GM12865 (cell line): ENCODE results near the gene MIXL1.
A peak's percentile ranks its signal among the peaks of the same experiment; 100 is the strongest.

ENCODE experiments used
- DNase-seq: peaks from one replicate; pipeline ENCODE4 v3.0.0; 2010; ENCODE audit warnings: low read depth
- H3K4me3 ChIP-seq: 2 replicates; pipeline ENCODE4 v1.5.1; 2011; ENCODE audit warnings: mild to moderate bottlenecking, low read depth, low read length, control low read depth
- TF ChIP-seq, protein P1 (sequence below): IDR thresholded peaks from 2 replicates; pipeline ENCODE4 v1.5.1; 2011; ENCODE audit warnings: low read length, control low read depth, low read depth, inconsistent platforms; ENCODE audit not compliant: insufficient read depth; ENCODE audit errors: missing control alignments

Gene MIXL1

DNA sequence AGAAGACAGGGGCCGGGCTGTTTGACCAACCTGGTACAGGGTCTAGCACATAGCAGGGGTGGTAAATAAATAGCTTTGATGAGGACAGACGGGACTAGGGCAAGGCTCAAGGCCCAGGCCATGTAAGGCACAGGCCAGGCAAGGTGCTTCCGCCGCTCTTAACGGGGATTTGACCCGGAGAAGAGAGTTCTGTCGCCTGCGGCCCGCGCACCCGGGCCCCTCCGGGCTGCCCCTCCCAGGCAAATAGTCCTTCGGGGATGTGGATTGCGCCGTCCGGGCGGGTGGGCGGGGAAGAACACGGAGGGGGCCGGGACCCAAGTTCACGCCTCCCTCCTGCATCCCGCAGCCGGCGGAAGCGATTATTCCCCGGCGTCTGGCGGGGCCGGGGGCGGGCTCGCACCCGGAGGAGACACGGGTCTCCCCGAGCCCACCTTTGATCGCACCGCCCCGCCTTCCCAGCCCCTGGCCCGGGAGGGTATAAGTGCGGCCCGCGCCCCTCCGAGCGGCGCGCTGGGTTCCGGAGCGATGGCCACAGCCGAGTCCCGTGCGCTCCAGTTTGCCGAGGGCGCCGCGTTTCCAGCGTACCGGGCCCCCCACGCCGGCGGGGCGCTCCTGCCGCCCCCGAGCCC is at the start of gene MIXL1:
TSS of gene MIXL1 (plus strand) at position 508 of the 629 bp plus-strand sequence. CDS start at position 526, 18 bp downstream.
- TF ChIP-seq, protein P1, sequence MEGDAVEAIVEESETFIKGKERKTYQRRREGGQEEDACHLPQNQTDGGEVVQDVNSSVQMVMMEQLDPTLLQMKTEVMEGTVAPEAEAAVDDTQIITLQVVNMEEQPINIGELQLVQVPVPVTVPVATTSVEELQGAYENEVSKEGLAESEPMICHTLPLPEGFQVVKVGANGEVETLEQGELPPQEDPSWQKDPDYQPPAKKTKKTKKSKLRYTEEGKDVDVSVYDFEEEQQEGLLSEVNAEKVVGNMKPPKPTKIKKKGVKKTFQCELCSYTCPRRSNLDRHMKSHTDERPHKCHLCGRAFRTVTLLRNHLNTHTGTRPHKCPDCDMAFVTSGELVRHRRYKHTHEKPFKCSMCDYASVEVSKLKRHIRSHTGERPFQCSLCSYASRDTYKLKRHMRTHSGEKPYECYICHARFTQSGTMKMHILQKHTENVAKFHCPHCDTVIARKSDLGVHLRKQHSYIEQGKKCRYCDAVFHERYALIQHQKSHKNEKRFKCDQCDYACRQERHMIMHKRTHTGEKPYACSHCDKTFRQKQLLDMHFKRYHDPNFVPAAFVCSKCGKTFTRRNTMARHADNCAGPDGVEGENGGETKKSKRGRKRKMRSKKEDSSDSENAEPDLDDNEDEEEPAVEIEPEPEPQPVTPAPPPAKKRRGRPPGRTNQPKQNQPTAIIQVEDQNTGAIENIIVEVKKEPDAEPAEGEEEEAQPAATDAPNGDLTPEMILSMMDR: no peak
- H3K4me3 ChIP-seq: peak within 1 kb of the TSS; percentile 82
- DNase-seq: peak; percentile 18

DNA sequence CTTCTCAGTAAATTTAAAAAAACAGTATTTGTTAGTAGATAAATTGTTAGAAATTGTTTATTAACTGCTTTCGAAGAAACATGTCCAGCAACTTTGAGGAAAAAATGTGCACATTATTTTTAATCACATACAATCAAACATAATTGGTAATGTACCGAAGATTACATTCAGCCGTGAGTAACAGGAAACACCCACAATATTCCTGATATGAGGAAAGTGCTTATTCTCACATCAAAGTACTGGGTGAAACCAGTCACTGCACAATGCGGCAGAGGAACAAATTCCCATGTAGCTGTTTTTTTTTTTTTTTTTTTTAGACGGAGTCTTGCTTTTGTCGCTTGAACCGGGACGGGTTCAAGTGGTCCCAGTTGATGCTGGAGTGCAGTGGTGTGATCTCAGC is 46.6 kb upstream of the MIXL1 start:
- no peak for DNase-seq
- TF ChIP-seq, protein P1: no peak
- H3K4me3 ChIP-seq: no peak overlapping the region

DNA sequence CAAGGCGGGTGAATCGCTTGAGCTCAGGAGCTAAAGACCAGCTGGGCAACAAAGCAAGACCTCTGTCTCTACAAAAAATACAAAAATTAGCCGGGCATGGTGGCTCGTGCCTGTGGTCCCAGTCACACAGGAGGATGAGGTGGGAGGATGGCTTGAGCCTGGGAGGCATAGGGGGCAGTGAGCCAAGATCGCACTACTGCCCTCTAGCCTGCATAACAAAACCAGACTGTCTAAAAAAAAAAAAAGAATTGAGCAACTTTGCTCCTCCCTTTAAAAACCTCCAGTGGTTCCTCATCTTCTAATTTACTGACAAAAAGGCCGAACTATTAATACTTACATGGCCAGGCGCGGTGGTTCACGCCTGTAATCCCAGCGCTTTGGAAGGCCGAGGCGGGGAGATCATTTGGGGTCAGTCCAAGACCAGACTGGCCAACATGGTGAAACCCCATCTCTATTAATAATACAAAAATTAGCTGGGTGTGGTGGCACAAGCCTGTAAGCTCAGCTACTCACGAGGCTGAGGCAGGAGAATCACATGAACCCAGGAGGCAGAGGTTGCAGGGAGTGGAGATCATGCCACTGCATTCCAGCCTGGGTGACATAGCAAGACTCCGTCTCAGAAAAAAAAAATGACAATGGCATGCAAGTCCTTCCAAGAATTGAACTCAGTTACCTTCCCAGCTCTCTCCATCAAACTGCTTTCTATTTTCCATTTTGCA is 41.3 kb upstream of the MIXL1 start:
- DNase-seq: peak; percentile 48
- TF ChIP-seq, protein P1: peak; percentile 18
- H3K4me3 ChIP-seq: no peak overlapping the region

DNA sequence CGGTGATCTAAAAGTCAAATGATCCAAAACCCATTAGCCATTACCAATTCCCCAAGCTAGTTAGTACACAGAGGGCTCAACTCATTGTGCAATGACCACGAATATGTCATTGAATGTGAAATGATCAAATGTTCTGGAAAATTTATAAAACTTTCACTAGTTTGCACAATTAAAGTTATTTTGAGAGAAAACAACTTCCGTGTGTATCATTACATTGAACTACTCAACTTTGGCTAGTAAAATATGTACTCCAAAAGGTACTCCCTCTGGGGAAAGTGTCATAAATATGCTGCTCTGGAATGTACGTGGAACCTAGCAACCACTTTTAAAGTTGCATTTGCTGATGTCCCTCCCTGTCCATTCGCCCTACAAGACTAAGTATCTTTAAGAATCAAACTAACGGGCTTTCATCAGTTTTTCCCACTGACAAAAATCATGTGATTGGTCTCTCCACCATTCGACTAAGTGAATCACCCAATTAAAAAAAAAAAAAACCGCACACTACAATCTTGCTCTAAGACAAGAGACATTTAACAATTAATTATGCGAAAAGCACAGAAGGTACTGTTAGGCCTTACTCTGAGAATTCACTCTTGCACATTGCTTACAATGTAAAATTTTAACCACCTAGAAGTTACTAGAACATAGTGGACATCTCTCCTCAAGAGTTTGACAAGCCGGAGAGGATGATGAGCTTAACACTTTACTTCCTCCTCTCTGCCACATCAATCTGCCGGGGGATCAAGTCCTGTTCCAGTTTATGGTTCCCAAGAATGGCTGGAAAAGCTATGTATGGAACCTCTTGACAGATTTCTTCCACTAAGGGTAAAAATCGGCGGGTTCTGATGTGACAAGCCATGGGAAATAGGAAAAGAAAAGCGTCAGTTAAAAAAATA is 38.1 kb upstream of the MIXL1 start:
- DNase-seq: no peak
- peak overlapping the region; percentile 64 for H3K4me3 ChIP-seq
- TF ChIP-seq, protein P1: no peak

DNA sequence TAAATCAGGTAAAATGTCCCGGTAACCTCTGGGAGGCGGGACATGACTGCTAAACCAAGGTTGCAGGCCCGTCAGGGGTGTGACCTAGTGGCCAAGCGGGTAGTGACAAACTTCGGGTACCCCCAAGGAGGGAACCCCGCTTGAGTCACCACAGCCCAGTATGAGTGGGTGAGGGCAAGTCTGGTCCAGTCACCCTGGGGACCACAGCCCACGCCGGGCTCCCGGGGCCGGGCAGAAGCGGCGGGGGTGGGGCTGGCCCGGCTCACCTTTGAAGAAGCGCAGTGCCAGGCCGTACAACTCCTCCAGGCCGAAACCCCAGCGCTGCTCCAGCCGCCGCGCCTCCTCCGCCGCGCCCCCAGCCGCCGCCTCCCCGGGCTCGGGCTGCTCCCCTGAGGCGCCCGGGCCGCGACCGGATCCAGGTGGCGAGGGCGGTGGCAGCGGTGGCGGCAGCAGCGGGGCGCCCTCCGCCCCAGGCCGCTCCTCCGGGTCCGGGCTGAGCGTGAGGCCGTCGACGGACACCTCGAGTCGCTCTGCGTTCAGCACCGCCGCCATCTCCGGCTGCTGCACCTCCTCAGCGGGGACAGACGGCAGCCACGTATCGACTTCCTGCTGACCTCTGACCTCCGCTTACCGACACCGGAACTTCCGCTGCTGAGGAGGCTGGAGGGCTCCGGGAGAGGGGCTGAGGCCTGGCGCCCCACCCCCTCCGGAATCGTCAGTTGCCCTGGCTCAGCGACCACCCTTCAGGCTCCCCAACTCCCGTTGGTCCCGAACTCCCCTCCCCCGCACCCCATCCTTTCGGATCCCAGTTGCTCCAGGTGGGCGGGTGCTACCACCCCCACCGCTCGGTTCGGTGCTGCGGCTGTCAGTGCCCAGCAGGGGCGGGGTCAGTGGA is 37.1 kb upstream of the MIXL1 start, which contains the start of gene ACBD3:
TSS of gene ACBD3 (minus strand) at position 618 of the 895 bp plus-strand sequence. CDS start at position 552, 66 bp downstream.
- peak within 1 kb of the TSS; percentile 64 for H3K4me3 ChIP-seq
- TF ChIP-seq, protein P1: no peak
- peak; percentile 91 for DNase-seq

DNA sequence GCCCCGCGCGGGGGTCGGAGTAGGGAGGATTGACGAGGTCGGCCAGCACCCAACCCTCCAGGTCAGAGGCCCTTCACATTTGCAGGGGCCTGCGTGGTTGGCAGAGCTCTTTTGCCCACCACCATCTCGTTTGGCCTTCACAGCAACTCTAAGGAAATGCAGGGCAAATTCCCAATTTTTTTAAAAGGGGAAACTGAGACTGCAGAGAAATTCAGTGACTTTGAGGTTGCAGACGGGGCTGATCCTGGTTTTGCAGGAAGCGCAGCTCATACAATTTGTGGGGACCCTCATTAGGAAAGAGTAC is 36.5 kb upstream of the MIXL1 start:
- TF ChIP-seq, protein P1: no peak
- no peak for DNase-seq
- peak overlapping the region; percentile 64 for H3K4me3 ChIP-seq
